Measurements from ENCODE around the gene VTI1A.

VTI1A gene

DNA sequence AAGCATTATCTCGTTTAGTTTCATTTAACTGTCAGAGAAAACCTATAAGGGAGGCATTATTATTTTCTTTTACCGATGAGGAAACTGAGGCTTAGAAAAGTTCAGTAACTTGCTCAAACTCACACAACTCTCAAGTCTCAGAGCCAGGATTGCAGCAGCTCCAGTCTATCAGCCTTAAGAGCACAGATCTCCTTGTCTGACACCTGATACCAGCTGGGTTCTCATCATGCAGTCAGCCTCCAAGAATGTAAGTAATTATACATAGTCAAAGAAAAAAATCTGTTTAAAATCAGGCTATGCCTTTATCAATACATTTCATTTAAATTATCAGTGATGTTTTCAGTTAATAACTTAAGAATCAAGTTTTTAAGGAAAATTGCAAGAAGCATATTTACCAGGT is 266.4 kb downstream of the VTI1A start:
- H3K4me3 ChIP-seq (ENCODE audit: low read depth, low read length) = no peak overlapping the region
- TF ChIP-seq, protein P1, sequence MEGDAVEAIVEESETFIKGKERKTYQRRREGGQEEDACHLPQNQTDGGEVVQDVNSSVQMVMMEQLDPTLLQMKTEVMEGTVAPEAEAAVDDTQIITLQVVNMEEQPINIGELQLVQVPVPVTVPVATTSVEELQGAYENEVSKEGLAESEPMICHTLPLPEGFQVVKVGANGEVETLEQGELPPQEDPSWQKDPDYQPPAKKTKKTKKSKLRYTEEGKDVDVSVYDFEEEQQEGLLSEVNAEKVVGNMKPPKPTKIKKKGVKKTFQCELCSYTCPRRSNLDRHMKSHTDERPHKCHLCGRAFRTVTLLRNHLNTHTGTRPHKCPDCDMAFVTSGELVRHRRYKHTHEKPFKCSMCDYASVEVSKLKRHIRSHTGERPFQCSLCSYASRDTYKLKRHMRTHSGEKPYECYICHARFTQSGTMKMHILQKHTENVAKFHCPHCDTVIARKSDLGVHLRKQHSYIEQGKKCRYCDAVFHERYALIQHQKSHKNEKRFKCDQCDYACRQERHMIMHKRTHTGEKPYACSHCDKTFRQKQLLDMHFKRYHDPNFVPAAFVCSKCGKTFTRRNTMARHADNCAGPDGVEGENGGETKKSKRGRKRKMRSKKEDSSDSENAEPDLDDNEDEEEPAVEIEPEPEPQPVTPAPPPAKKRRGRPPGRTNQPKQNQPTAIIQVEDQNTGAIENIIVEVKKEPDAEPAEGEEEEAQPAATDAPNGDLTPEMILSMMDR (IDR thresholded peaks at IDR 0.05; ENCODE audit: low read depth, low read length) = no peak
- TF ChIP-seq MYC (IDR thresholded peaks at IDR 0.05; ENCODE audit: low read depth, low read length) (no peak), POLR2A (IDR thresholded peaks at IDR 0.05; ENCODE audit: extremely low read depth, insufficient read length) (no peak)
- TF ChIP-seq, protein P2, sequence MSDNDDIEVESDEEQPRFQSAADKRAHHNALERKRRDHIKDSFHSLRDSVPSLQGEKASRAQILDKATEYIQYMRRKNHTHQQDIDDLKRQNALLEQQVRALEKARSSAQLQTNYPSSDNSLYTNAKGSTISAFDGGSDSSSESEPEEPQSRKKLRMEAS (IDR thresholded peaks at IDR 0.05; ENCODE audit: low read depth, low read length) = no peak
- DNase-seq (ENCODE audit: low read depth) = no peak

DNA sequence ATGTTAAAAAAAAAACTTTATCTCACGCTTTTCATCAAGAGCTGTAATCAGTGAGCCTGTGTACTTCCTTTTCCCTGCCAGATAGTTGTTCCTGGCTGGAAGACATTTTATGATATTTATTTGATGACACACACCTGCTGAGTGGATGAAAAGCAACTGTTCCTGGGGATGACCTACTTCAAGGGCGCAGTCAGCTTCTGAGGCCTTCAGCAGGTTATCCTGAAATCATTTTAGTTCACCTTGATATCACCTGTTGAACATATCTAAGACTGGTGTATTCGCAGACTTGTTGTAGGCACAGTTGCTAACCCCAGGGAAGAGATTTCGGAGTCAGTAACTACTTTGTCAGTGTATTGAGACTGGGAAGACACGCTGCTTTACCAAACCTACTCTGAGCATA is 268.6 kb downstream of the VTI1A start:
- TF ChIP-seq MYC (IDR thresholded peaks at IDR 0.05; ENCODE audit: low read depth, low read length) = no peak
- no peak for TF ChIP-seq POLR2A (IDR thresholded peaks at IDR 0.05; ENCODE audit: extremely low read depth, insufficient read length)
- TF ChIP-seq, protein P2 (IDR thresholded peaks at IDR 0.05; ENCODE audit: low read depth, low read length) = no peak
- TF ChIP-seq, protein P1 (IDR thresholded peaks at IDR 0.05; ENCODE audit: low read depth, low read length) = no peak
- DNase-seq (ENCODE audit: low read depth) = no peak
- no peak overlapping the region for H3K4me3 ChIP-seq (ENCODE audit: low read depth, low read length)

DNA sequence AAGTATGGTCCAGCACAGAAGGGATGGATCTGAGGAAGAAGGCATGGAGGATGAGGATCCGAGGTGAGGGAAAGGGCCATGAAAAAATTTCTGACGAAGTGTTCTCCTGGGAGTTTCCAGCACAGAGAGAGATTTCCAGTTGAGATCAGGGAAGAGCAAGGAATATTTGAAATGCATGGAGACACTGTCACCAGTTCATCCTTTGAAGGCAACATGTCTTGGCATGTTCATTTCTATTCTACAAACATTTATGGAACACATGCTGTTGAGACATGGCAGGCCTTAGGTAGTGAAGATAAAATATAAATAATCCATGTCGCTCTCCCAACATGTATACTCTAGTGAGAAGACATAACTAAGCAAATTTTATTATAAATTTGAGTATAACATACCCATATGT is 269.1 kb downstream of the VTI1A start:
- H3K4me3 ChIP-seq (ENCODE audit: low read depth, low read length) = no peak overlapping the region
- no peak for DNase-seq (ENCODE audit: low read depth)
- TF ChIP-seq POLR2A (IDR thresholded peaks at IDR 0.05; ENCODE audit: extremely low read depth, insufficient read length) = no peak
- TF ChIP-seq, protein P2 (IDR thresholded peaks at IDR 0.05; ENCODE audit: low read depth, low read length) = no peak

DNA sequence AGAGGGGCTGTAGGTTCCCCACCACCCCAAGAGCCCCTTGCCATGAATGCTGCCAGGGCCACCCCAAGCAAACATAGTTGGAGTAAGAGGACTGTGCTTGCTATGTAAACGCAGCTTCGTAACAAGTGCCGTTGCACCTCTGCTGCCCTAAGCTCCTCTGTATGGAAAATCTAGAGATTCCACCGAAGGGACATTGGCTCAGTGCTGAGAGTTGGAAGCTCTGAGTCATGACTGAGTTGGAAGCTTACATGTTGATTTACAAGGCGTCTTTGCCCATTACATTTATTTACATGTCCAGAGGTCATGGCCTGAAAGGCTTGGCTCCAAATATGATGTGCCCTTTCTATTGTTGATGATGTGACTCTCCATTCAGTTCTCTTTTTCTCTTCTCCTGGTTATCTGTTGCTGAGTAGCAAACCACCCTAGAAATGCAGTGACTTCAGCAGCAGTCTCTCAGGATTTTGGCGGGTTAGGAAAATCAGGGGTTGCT is 270.0 kb downstream of the VTI1A start:
- no peak overlapping the region for H3K4me3 ChIP-seq (ENCODE audit: low read depth, low read length)
- no peak for DNase-seq (ENCODE audit: low read depth)
- TF ChIP-seq, protein P1 (IDR thresholded peaks at IDR 0.05; ENCODE audit: low read depth, low read length) = no peak
- TF ChIP-seq POLR2A (IDR thresholded peaks at IDR 0.05; ENCODE audit: extremely low read depth, insufficient read length) = no peak
- TF ChIP-seq, protein P2 (IDR thresholded peaks at IDR 0.05; ENCODE audit: low read depth, low read length) = no peak
- TF ChIP-seq MYC (IDR thresholded peaks at IDR 0.05; ENCODE audit: low read depth, low read length) = no peak

DNA sequence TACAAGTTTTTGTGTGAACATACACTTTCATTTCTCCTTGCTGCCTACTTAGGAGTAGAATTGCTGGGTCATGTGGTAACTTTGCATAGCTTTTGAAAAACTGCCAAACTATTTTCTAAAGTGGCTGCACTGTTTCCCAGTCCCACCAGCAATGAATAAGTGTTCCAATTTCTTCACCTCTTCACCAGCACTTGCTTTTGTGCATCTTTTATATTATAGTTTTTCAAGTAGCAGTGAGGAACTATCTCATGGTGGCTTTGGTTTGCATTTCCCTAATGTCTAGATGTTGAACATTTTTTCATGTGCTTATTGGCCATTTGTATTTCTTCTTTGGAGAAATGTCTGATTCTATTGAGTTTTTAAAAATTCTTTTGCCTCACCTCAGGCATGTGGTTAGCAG is 273.2 kb downstream of the VTI1A start:
- H3K4me3 ChIP-seq (ENCODE audit: low read depth, low read length) = no peak overlapping the region
- DNase-seq (ENCODE audit: low read depth) = no peak
- TF ChIP-seq MYC (IDR thresholded peaks at IDR 0.05; ENCODE audit: low read depth, low read length) (no peak), POLR2A (IDR thresholded peaks at IDR 0.05; ENCODE audit: extremely low read depth, insufficient read length) (no peak)
- TF ChIP-seq, protein P2 (IDR thresholded peaks at IDR 0.05; ENCODE audit: low read depth, low read length) = no peak
- TF ChIP-seq, protein P1 (IDR thresholded peaks at IDR 0.05; ENCODE audit: low read depth, low read length) = no peak

DNA sequence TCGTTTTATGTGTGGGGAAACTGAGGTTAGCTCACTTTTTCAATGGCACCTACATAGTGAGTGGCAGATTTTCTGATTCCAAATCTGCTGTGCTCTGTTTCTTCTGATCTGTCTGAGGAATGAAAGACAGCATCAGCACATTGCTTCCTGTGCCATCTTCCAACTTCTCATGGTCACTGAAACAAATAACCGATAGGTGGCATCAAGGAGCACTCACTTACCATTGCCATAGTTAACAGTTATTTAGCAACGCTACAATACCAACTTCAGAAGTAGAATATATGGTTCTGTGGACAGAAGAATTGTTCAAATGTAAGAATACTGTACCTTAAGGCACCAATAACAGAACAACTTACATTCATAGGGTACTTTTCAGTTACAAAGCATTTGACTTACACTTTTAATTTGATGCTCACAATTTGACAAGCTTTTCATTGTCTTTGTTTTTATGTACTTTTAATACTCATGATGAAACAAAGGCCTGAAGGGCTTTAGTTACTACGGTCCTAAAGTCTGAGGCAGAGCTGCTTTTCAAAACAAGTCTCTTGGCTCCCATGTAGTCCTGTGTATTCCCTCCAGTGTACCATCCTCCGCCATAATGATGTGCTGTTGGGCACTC is 274.2 kb downstream of the VTI1A start:
- no peak overlapping the region for H3K4me3 ChIP-seq (ENCODE audit: low read depth, low read length)
- TF ChIP-seq, protein P1 (IDR thresholded peaks at IDR 0.05; ENCODE audit: low read depth, low read length) = peak; percentile 58
- TF ChIP-seq POLR2A (IDR thresholded peaks at IDR 0.05; ENCODE audit: extremely low read depth, insufficient read length) (no peak), MYC (IDR thresholded peaks at IDR 0.05; ENCODE audit: low read depth, low read length) (no peak)
- DNase-seq (ENCODE audit: low read depth) = peak; percentile 44

Measured in NB4 (cell line).